ENCODE results near the gene NDUFA5. TPM values are rescaled to one million over a fixed set of nuclear protein-coding genes. Genes with fewer than 3 reads are reported as not detected.
A peak's percentile ranks its signal among the peaks of the same experiment; 100 is the strongest.

Gene NDUFA5
- polyA plus RNA-seq, 1 of the 3 experiments (the other 2 are of a cell fraction), result 10.9 TPM

DNA sequence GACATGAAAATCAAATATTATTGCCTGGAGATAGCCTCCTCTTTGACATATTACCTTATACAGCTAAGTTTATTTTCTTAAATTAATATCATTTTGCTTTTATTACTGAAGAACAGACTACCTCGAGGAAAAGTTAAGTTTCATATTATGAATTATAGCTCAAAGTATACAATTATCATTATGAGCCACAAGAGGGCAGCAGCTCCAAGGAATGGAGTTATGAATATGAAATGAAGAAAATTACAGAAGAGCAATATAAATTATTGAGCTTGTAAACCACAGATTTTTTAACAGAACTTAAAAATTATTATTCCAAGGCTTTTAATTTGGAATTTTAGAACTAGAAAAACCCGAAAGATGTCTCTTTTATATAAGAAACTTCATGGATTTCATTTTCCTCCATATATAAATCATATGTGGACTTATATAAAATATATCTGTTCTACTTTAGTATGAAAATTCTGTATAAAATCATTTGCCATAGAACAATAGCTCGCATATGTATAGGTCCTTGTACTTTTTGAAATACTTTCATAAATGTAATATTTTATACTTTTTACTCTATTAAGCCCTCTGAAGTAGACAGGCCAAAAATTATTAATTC lies 63.3 kb downstream of the NDUFA5 start:
- peaks cover 5% of the 10 kb centered on the region; the same call in 1 of the 2 replicates for H3K9me3 ChIP-seq
- H3K4me1 ChIP-seq (ENCODE audit: control insufficient read depth in 1 of 2, insufficient read depth in 2 of 2, low read depth in 1 of 2, low read length in 1 of 2), result no peaks in the 10 kb centered on the region; a peak in 1 of 4 replicates
- H3K27ac ChIP-seq (ENCODE audit: low read depth in 2 of 2, low read length in 1 of 2), result no peak overlapping the region
- H3K36me3 ChIP-seq (replicated peaks in 1 of 2; ENCODE audit: control insufficient read depth in 1 of 2, insufficient read depth in 2 of 2, low read length in 1 of 2), result no peaks in the 10 kb centered on the region
- no peaks in the 10 kb centered on the region for H3K79me2 ChIP-seq (ENCODE audit: insufficient read depth)
- peak overlapping the region; percentile 32; the same call in 1 of the 2 replicates for H3K4me2 ChIP-seq
- peak overlapping the region; percentile 44; the same call in 1 of the 2 replicates for H2AFZ ChIP-seq (ENCODE audit: low read depth)
- no peaks in the 10 kb centered on the region for H3F3A ChIP-seq (replicated peaks; ENCODE audit: insufficient read depth)
- no peak for TF ChIP-seq EP300 (IDR thresholded peaks at IDR 0.05; ENCODE audit: borderline replicate concordance in 1 of 2, low read depth in 1 of 2, low read length in 1 of 2)
- no peak for TF ChIP-seq FOXJ3 (CRISPR knock-in tag; IDR thresholded peaks at IDR 0.05)
- peak; percentile 58 for TF ChIP-seq SMC3 (IDR thresholded peaks at IDR 0.05; ENCODE audit: low read depth, low read length)
- TF ChIP-seq TEAD4 (IDR thresholded peaks at IDR 0.05; ENCODE audit: borderline replicate concordance, insufficient read depth), result no peak
- TF ChIP-seq CTCF (IDR thresholded peaks at IDR 0.05), result peak; percentile 98
- peak; percentile 92 for TF ChIP-seq RAD21 (IDR thresholded peaks at IDR 0.05; ENCODE audit: low read length)
- no peaks in the 10 kb centered on the region for H4K20me1 ChIP-seq (ENCODE audit: insufficient read depth)
- no peaks in the 10 kb centered on the region for H3K27me3 ChIP-seq (ENCODE audit: insufficient read depth)
- CTCF ChIA-PET, result interaction anchor here (0.5 to 3.3 kb wide), 50 partner anchors 8 to 1907 kb away, joined by 3 to 69 read pairs (median 4); partner anchors contain the start of genes GPR37, IQUB, NDUFA5 and WASL
- H3K9me2 ChIP-seq, result no peaks in the 10 kb centered on the region
- no peak overlapping the region for H3K9ac ChIP-seq
- no peak overlapping the region; a peak in 1 of 4 replicates for H3K4me3 ChIP-seq (ENCODE audit: low read depth in 2 of 2, low read length in 1 of 2)
- DNase-seq, result peak; percentile 41
- WGBS (ENCODE audit: low lambda C conversion rate), result under 1% methylated on average over 3 of the region's 3 CpGs
- POLR2A ChIA-PET, result interaction anchor here (0.6 kb wide), 1 partner anchor 352 kb away, joined by 3 read pairs; no protein-coding TSS in a partner anchor

DNA sequence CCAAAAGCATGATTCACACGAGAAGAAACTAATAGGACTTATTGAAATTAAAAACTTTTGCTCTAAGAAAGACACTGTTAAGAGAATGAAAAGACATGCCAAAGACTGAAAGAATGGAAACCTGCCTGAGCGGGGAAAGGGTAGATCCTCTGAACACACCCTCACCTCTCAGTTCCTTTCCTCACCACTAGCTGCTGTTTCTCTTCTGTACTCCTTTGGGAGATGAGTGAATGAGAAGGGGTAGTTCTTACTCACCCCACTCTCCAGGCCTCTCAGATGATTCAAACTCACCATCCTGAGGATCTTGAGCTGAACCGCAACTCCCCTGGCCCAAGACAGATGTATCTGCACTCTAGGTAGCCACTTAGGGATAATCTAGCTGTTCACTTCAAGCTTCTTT lies 65.1 kb downstream of the NDUFA5 start:
- ChIA-PET POLR2A (no interaction called here), CTCF (interaction anchor here (0.6 to 2.5 kb wide), 22 partner anchors 8 to 380 kb away, joined by 3 to 23 read pairs (median 3); partner anchors contain the start of gene NDUFA5)
- Histone ChIP-seq H3K9me2 (no peaks in the 10 kb centered on the region), H3K4me1 (ENCODE audit: control insufficient read depth in 1 of 2, insufficient read depth in 2 of 2, low read depth in 1 of 2, low read length in 1 of 2) (no peaks in the 10 kb centered on the region; a peak in 1 of 4 replicates), H3F3A (replicated peaks; ENCODE audit: insufficient read depth) (no peaks in the 10 kb centered on the region), H3K27ac (ENCODE audit: low read depth in 2 of 2, low read length in 1 of 2) (no peak overlapping the region), H3K9ac (no peak overlapping the region), H3K4me2 (no peak overlapping the region), H2AFZ (ENCODE audit: low read depth) (no peak overlapping the region), H3K4me3 (ENCODE audit: low read depth in 2 of 2, low read length in 1 of 2) (no peak overlapping the region), H3K79me2 (ENCODE audit: insufficient read depth) (no peaks in the 10 kb centered on the region), H3K27me3 (ENCODE audit: insufficient read depth) (no peaks in the 10 kb centered on the region), H4K20me1 (ENCODE audit: insufficient read depth) (no peaks in the 10 kb centered on the region), H3K9me3 (peaks cover 5% of the 10 kb centered on the region; the same call in 1 of the 2 replicates), H3K36me3 (replicated peaks in 1 of 2; ENCODE audit: control insufficient read depth in 1 of 2, insufficient read depth in 2 of 2, low read length in 1 of 2) (no peaks in the 10 kb centered on the region)
- TF ChIP-seq RFX5 (IDR thresholded peaks at IDR 0.05; ENCODE audit: low read length) (no peak), CTCF (IDR thresholded peaks at IDR 0.05) (no peak; the same call in 1 of the 2 replicates)
- 46% methylated on average over 3 of the region's 3 CpGs for WGBS (ENCODE audit: low lambda C conversion rate)
- no peak for DNase-seq

Other genes starting within 250 kb of the NDUFA5 start
- 0.10 and 0.11 TPM in 2 replicates for gene IQUB, start 23.2 kb downstream of the NDUFA5 start, polyA plus RNA-seq (2012; rRNA removed)
- not detected in 2 replicates for gene ASB15, start 44.0 kb upstream of the NDUFA5 start, polyA plus RNA-seq (2012; rRNA removed)
- 0.05 TPM in 1 of 2 replicates, not detected in the other for gene LMOD2, start 98.0 kb upstream of the NDUFA5 start, polyA plus RNA-seq (2012; rRNA removed)
- gene WASL, start 191.2 kb upstream of the NDUFA5 start, polyA plus RNA-seq (2012; rRNA removed), result 8.5 and 9.9 TPM in 2 replicates